ENCODE results near the gene NKX2-2. TPM values are rescaled to one million over a fixed set of nuclear protein-coding genes. Genes with fewer than 3 reads are reported as not detected.

The NKX2-2 gene
- polyA plus RNA-seq, 1 experiment = not detected

DNA sequence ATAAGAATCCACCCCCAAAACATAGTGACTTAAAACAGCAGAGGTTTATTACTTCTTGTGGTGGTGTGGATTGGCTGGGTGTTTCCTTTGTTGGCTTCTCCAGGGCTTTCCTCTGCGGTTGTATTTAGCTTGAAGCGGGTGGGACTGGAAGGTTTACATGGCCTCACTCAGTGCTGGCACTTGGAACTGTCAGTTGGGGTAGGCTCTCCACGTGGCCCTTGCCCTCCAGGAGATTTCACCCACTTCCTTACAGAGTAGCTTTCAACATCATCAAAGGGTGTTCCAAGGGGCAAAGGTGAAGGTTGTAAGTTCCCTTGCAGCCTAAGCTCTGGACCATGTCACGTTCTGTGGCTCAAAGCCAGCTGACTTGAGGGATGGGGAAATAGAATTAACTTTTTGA is 32.5 kb upstream of the NKX2-2 start:
- TF ChIP-seq, protein P1, sequence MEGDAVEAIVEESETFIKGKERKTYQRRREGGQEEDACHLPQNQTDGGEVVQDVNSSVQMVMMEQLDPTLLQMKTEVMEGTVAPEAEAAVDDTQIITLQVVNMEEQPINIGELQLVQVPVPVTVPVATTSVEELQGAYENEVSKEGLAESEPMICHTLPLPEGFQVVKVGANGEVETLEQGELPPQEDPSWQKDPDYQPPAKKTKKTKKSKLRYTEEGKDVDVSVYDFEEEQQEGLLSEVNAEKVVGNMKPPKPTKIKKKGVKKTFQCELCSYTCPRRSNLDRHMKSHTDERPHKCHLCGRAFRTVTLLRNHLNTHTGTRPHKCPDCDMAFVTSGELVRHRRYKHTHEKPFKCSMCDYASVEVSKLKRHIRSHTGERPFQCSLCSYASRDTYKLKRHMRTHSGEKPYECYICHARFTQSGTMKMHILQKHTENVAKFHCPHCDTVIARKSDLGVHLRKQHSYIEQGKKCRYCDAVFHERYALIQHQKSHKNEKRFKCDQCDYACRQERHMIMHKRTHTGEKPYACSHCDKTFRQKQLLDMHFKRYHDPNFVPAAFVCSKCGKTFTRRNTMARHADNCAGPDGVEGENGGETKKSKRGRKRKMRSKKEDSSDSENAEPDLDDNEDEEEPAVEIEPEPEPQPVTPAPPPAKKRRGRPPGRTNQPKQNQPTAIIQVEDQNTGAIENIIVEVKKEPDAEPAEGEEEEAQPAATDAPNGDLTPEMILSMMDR (IDR thresholded peaks at IDR 0.05; ENCODE audit: insufficient read depth, low read depth, low read length) = no peak
- Histone ChIP-seq H3K4me3 (ENCODE audit: low read depth, low read length) (no peak overlapping the region), H3K27me3 (ENCODE audit: control insufficient read depth, insufficient read depth, low read length) (no peaks in the 10 kb centered on the region), H3K36me3 (ENCODE audit: control insufficient read depth, insufficient read depth, low read length) (no peaks in the 10 kb centered on the region)
- DNase-seq (ENCODE audit: low read depth) = no peak
- ChIA-PET POLR2A (no interaction called here), CTCF (no interaction called here)

DNA sequence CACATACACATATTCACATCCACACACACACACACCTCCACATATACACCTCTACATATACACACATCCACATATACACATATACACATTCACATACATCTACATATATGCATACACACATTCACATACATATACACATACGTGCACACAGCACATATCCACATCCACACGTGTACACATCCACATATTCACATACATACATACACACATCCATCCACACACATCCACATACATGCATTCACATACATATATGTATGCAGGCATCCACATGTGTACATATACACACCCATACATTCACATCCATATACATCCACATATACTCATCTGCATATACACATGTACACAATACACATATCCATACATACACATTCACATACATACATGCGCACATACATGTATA is 25.6 kb upstream of the NKX2-2 start:
- POLR2A ChIA-PET = no interaction called here
- DNase-seq (ENCODE audit: low read depth) = no peak
- Histone ChIP-seq H3K4me3 (ENCODE audit: low read depth, low read length) (no peak overlapping the region), H3K36me3 (ENCODE audit: control insufficient read depth, insufficient read depth, low read length) (no peaks in the 10 kb centered on the region), H3K27me3 (ENCODE audit: control insufficient read depth, insufficient read depth, low read length) (no peaks in the 10 kb centered on the region)
- CTCF ChIA-PET = no interaction called here
- TF ChIP-seq, protein P1 (IDR thresholded peaks at IDR 0.05; ENCODE audit: insufficient read depth, low read depth, low read length) = no peak

DNA sequence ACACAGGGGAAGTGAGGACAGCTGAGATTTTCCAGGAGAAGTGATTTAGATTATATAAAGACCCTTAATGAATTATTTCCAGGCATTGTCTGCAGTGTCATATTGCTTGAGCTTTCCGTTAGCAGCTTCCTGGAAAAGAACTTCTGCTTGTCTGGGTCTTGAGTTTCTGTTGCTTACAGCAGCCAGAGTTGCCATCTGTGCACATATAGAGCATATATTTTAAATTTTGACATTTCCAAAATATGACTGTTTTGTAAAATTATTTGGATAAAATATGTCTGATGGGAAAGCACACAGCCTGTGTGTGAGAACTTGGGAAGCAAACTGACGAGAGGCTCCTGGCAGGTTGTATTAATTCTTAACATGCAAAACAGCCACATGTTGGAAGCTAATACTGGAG is 21.0 kb upstream of the NKX2-2 start:
- no peak for DNase-seq (ENCODE audit: low read depth)
- H3K4me3 ChIP-seq (ENCODE audit: low read depth, low read length) = no peak overlapping the region
- TF ChIP-seq, protein P1 (IDR thresholded peaks at IDR 0.05; ENCODE audit: insufficient read depth, low read depth, low read length) = no peak
- POLR2A ChIA-PET = no interaction called here
- H3K27me3 ChIP-seq (ENCODE audit: control insufficient read depth, insufficient read depth, low read length) = no peaks in the 10 kb centered on the region
- CTCF ChIA-PET = no interaction called here
- H3K36me3 ChIP-seq (ENCODE audit: control insufficient read depth, insufficient read depth, low read length) = no peaks in the 10 kb centered on the region

DNA sequence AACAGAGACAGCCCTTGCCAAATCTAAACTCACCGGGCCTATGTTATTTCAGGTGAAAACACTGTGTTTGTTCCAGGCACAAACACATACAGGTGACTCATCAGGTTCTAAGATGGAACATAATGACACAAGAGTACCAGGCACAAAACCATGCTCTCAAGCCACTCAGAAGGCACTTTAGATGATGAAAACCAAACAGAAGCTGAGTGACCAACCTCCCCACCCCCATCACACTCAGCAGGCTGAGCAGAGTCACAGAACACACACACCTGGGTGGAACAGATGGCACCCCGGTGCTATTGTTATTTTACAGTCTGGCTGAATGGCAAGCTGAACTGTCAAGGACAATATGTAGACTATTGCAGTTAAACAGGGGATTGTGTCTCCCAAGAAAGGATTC is 20.6 kb upstream of the NKX2-2 start:
- no peak overlapping the region for H3K4me3 ChIP-seq (ENCODE audit: low read depth, low read length)
- no peak for DNase-seq (ENCODE audit: low read depth)
- H3K27me3 ChIP-seq (ENCODE audit: control insufficient read depth, insufficient read depth, low read length) = no peaks in the 10 kb centered on the region
- CTCF ChIA-PET = interaction anchor here (0.7 kb wide), 1 partner anchor 1425 kb away, joined by 3 read pairs; no protein-coding TSS in a partner anchor
- POLR2A ChIA-PET = no interaction called here
- no peaks in the 10 kb centered on the region for H3K36me3 ChIP-seq (ENCODE audit: control insufficient read depth, insufficient read depth, low read length)
- TF ChIP-seq, protein P1 (IDR thresholded peaks at IDR 0.05; ENCODE audit: insufficient read depth, low read depth, low read length) = no peak

DNA sequence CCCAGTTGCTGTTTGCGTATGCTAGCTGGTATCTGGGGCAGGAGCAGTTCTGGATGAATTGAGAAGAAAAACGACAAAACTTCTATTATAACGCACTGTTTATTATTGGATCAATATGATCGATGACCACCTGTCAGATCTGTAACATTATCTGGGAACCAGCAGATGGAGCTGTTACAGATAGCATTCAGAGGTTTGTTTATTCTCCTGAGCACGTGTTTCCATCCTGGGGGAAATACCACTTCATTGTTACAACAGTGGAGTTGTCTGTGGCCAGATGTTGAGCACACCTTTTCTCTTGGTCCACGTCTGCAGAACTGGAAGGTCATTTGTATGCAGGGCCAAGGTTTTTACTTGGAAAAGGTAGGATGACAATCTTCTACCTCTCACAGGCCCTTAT is 16.0 kb upstream of the NKX2-2 start:
- no peak for DNase-seq (ENCODE audit: low read depth)
- Histone ChIP-seq H3K27me3 (ENCODE audit: control insufficient read depth, insufficient read depth, low read length) (peaks cover 5% of the 10 kb centered on the region), H3K36me3 (ENCODE audit: control insufficient read depth, insufficient read depth, low read length) (no peaks in the 10 kb centered on the region), H3K4me3 (ENCODE audit: low read depth, low read length) (no peak overlapping the region)
- ChIA-PET POLR2A (no interaction called here), CTCF (interaction anchor here (1.0 to 1.9 kb wide), 5 partner anchors 8 to 294 kb away, joined by 3 to 6 read pairs (median 3); no protein-coding TSS in a partner anchor)
- TF ChIP-seq, protein P1 (IDR thresholded peaks at IDR 0.05; ENCODE audit: insufficient read depth, low read depth, low read length) = no peak

Data from BJ (cell line).